ENCODE data around the gene PHLDB3. TPM values are rescaled to one million over a fixed set of nuclear protein-coding genes. Genes with fewer than 3 reads are reported as not detected.

Gene PHLDB3
- total RNA-seq, 2 donors from 2014 or later = 43.5 to 54.5 TPM

GRCh38 chr19:43433358-43433673, 71.2 kb downstream of the PHLDB3 start:
- Histone ChIP-seq H3K4me3 (no peak overlapping the region), H3K9me3 (no peaks in the 10 kb centered on the region), H3K27ac (no peak overlapping the region), H3K27me3 (replicated peaks; ENCODE audit: insufficient read depth) (no peaks in the 10 kb centered on the region), H3K4me1 (replicated peaks) (no peaks in the 10 kb centered on the region), H3K36me3 (no peaks in the 10 kb centered on the region)
- no peak for DNase-seq (ENCODE audit: low spot score)
- intact Hi-C loops (cut with DNase I) = no loop called here
- WGBS = 96% methylated on average over 2 of the region's 2 CpGs
- TF ChIP-seq POLR2AphosphoS5 (IDR thresholded peaks at IDR 0.05) (no peak), POLR2A (IDR thresholded peaks at IDR 0.05) (no peak), CTCF (IDR thresholded peaks at IDR 0.05) (no peak)

GRCh38 chr19:43430976-43431375, 73.6 kb downstream of the PHLDB3 start:
- Histone ChIP-seq H3K4me3 (no peak overlapping the region), H3K27me3 (replicated peaks; ENCODE audit: insufficient read depth) (no peaks in the 10 kb centered on the region), H3K27ac (no peak overlapping the region), H3K36me3 (no peaks in the 10 kb centered on the region), H3K9me3 (no peaks in the 10 kb centered on the region), H3K4me1 (replicated peaks) (no peaks in the 10 kb centered on the region)
- no peak for TF ChIP-seq POLR2A (IDR thresholded peaks at IDR 0.05)
- TF ChIP-seq CTCF (IDR thresholded peaks at IDR 0.05) = no peak
- intact Hi-C loops (cut with DNase I) = no loop called here
- 89% methylated on average over 9 of the region's 9 CpGs for WGBS
- no peak for DNase-seq (ENCODE audit: low spot score)

DNA sequence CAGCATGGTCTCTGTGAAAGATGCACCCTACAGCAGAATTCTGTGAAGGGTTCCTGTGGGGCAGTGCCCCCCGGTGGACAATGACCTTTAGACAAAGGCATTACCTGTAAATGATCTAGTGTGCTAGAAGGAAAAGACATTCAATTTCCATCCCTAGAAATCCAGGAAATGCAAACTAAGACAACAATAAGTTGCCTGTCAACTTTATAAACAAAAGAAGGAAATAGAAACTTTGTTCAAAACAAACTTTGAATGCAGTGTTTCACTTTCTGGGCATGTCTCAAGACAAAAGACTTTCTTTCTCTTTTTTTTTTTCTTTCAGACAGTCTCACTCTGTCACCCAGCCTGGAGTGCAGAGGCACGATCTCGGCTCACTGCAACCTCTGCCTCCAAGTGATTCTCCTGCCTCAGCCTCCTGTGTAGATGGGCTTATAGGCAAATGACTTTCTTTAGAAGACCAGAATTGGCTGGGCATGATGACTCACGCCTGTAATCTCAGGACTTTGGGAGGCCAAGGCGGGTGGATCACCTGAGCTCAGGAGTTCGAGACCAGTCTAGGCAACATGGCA, 74.3 kb downstream of the PHLDB3 start:
- intact Hi-C loops (cut with DNase I) = no loop called here

DNA sequence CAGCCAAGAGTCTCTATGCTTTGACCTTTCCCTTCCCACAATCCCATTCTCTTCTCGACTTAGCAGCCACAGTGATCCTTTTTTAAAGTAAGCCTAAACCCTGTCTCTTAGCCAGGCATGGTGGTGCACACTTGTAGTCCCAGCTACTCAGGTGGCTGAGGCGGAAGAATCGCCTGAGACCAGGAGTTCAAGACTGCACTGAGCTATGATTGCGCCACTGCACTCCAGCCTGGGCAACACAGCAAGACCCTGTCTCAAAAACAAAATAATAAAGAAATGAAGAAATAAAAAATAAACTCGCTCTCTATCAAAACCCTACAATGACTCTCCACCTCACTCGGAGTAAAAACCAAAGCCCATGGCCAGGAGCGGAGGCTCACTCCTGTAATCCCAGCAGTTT, 75.2 kb downstream of the PHLDB3 start:
- Histone ChIP-seq H3K4me3 (no peak overlapping the region), H3K9me3 (no peaks in the 10 kb centered on the region), H3K4me1 (replicated peaks) (no peaks in the 10 kb centered on the region), H3K27ac (peak overlapping the region in 1 of 2 donors; percentile 60), H3K36me3 (no peaks in the 10 kb centered on the region), H3K27me3 (replicated peaks; ENCODE audit: insufficient read depth) (no peaks in the 10 kb centered on the region)
- DNase-seq (ENCODE audit: low spot score) = no peak
- TF ChIP-seq POLR2AphosphoS5 (IDR thresholded peaks at IDR 0.05) (no peak), CTCF (IDR thresholded peaks at IDR 0.05) (no peak), POLR2A (IDR thresholded peaks at IDR 0.05) (no peak)
- WGBS = 95% methylated on average over 7 of the region's 7 CpGs
- intact Hi-C loops (cut with DNase I) = no loop called here

More for the DNA sequence above, 74.3 kb downstream of the PHLDB3 start:
- peak overlapping the region; percentile 34 to 40 for H3K27ac ChIP-seq
- no peaks in the 10 kb centered on the region for H3K36me3 ChIP-seq
- DNase-seq (ENCODE audit: low spot score) = no peak
- H3K4me3 ChIP-seq = no peak overlapping the region
- no peaks in the 10 kb centered on the region for H3K4me1 ChIP-seq (replicated peaks)
- 64% methylated on average over 6 of the region's 6 CpGs for WGBS
- H3K9me3 ChIP-seq = no peaks in the 10 kb centered on the region
- no peaks in the 10 kb centered on the region for H3K27me3 ChIP-seq (replicated peaks; ENCODE audit: insufficient read depth)
- TF ChIP-seq CTCF (IDR thresholded peaks at IDR 0.05) = no peak
- no peak for TF ChIP-seq POLR2A (IDR thresholded peaks at IDR 0.05)
- TF ChIP-seq POLR2AphosphoS5 (IDR thresholded peaks at IDR 0.05) = no peak

- TF ChIP-seq POLR2A (IDR thresholded peaks at IDR 0.05) (no peak), POLR2AphosphoS5 (IDR thresholded peaks at IDR 0.05) (no peak), CTCF (IDR thresholded peaks at IDR 0.05) (peak in 3 of 4 experiments; percentile 32 to 57 (median 43))
- Histone ChIP-seq H3K36me3 (no peaks in the 10 kb centered on the region), H3K27ac (peak overlapping the region; percentile 36 to 56), H3K27me3 (replicated peaks; ENCODE audit: insufficient read depth) (no peaks in the 10 kb centered on the region), H3K9me3 (no peaks in the 10 kb centered on the region), H3K4me3 (no peak overlapping the region), H3K4me1 (replicated peaks) (no peaks in the 10 kb centered on the region)
- peak; percentile 56 for DNase-seq (ENCODE audit: low spot score)
- intact Hi-C loops (cut with DNase I) = no loop called here
- WGBS = 15% methylated on average over 8 of the region's 8 CpGs
These were observed 78.8 kb downstream of the PHLDB3 start for GRCh38 chr19:43425567-43426392.
